ENCODE measurements around the gene CCDC154. TPM values are rescaled to one million over a fixed set of nuclear protein-coding genes. Genes with fewer than 3 reads are reported as not detected.
A peak's percentile ranks its signal among the peaks of the same experiment; 100 is the strongest.

The CCDC154 gene
- total and polyA plus RNA-seq, 2 donors (not counting 3 experiments of a cell fraction or from before 2014, with no cell fraction given): 0.65 to 0.75 TPM

DNA sequence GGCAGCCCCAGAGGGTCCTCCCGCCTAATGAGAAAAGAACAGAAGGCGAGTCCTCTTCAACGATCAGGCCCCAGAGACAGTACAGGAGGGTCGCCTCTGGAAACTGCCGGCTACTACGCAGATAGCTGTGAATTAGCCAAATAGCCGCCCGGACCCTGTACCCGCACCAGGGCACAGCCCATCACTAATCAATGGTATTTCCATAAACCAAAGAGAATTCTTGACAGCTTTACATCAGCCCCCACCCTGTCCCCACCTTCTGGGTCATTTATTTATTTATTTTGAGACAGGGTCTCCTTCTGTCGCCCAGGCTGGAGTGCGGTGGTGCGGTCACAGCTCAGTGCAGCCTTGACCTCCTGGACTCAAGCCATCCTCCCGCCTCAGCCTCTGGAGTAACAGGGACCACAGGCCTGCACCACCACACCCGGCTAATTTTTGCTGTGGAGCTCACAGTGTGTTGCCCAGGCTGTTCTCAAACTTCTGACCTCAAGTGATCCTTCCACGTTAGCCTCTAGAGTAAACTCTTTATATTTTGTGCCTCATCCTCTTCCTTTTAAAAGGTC lies 31.3 kb upstream of the CCDC154 start:
- TF ChIP-seq POLR2AphosphoS5 (IDR thresholded peaks at IDR 0.05; ENCODE audit: insufficient read depth, low read depth, low read length) (no peak), FOS (IDR thresholded peaks at IDR 0.05; ENCODE audit: borderline replicate concordance, insufficient read depth, low read length) (no peak), GATA2 (IDR thresholded peaks at IDR 0.05; ENCODE audit: insufficient read depth, insufficient read length, low read depth, low read length) (no peak), JUN (IDR thresholded peaks at IDR 0.05; ENCODE audit: borderline replicate concordance, insufficient read depth, insufficient read length, low read depth) (no peak), MYC (IDR thresholded peaks at IDR 0.05; ENCODE audit: low read depth, low read length) (no peak), EZH2 (IDR thresholded peaks at IDR 0.05; ENCODE audit: borderline replicate concordance, low read depth, low read length, severe bottlenecking) (no peak), POLR2A (IDR thresholded peaks at IDR 0.05; ENCODE audit: low read depth, low read length) (no peak)
- TF ChIP-seq, protein P1, sequence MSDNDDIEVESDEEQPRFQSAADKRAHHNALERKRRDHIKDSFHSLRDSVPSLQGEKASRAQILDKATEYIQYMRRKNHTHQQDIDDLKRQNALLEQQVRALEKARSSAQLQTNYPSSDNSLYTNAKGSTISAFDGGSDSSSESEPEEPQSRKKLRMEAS (IDR thresholded peaks at IDR 0.05; ENCODE audit: insufficient read depth, insufficient read length): no peak
- TF ChIP-seq, protein P2, sequence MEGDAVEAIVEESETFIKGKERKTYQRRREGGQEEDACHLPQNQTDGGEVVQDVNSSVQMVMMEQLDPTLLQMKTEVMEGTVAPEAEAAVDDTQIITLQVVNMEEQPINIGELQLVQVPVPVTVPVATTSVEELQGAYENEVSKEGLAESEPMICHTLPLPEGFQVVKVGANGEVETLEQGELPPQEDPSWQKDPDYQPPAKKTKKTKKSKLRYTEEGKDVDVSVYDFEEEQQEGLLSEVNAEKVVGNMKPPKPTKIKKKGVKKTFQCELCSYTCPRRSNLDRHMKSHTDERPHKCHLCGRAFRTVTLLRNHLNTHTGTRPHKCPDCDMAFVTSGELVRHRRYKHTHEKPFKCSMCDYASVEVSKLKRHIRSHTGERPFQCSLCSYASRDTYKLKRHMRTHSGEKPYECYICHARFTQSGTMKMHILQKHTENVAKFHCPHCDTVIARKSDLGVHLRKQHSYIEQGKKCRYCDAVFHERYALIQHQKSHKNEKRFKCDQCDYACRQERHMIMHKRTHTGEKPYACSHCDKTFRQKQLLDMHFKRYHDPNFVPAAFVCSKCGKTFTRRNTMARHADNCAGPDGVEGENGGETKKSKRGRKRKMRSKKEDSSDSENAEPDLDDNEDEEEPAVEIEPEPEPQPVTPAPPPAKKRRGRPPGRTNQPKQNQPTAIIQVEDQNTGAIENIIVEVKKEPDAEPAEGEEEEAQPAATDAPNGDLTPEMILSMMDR (IDR thresholded peaks at IDR 0.05; ENCODE audit: extremely low read depth in 1 of 2, insufficient read depth in 1 of 2, low read depth in 1 of 2, low read length in 2 of 2): no peak
- CTCF ChIA-PET: no interaction called here
- Histone ChIP-seq H3K4me3 (replicated peaks in 1 of 3; ENCODE audit: insufficient read depth in 1 of 3, low read depth in 1 of 3, low read length in 3 of 3) (peak overlapping the region in 2 of 3 experiments; percentile 43 to 64), H3K9ac (replicated peaks; ENCODE audit: extremely low read depth, insufficient read depth, low read length) (peak overlapping the region; percentile 79), H3K4me2 (ENCODE audit: insufficient read depth, low read length) (peak overlapping the region; percentile 6), H4K20me1 (replicated peaks; ENCODE audit: control insufficient read depth, extremely low read depth, insufficient read depth, low read length) (no peaks in the 10 kb centered on the region), H3K9me3 (replicated peaks; ENCODE audit: control insufficient read depth, insufficient read depth, low read length) (no peaks in the 10 kb centered on the region), H3K79me2 (ENCODE audit: control insufficient read depth, insufficient read depth, low read length) (peaks cover 17% of the 10 kb centered on the region), H3K36me3 (ENCODE audit: control insufficient read depth in 2 of 2, extremely low read depth in 1 of 2, insufficient read depth in 2 of 2, low read length in 2 of 2) (no peaks in the 10 kb centered on the region), H3K27ac (ENCODE audit: insufficient read depth, low read depth, low read length) (no peak overlapping the region), H2AFZ (ENCODE audit: low read depth, low read length) (peak overlapping the region; percentile 49), H3K27me3 (ENCODE audit: control insufficient read depth in 2 of 2, insufficient read depth in 2 of 2, low read length in 2 of 2) (no peaks in the 10 kb centered on the region), H3K9me1 (replicated peaks; ENCODE audit: control insufficient read depth, extremely low read depth, insufficient read depth, low read length) (no peaks in the 10 kb centered on the region), H3K4me1 (ENCODE audit: control insufficient read depth, extremely low read depth, insufficient read depth, low read length) (peaks cover 5% of the 10 kb centered on the region)
- no TSS peak for BruUV-seq (replicated peaks)
- no peak for DNase-seq (ENCODE audit: low read depth, low spot score)
- intact Hi-C loops (cut with micrococcal nuclease): loop anchor here (2.0 kb wide), 1 partner anchor 55 kb away; the partner anchor contains the start of gene UQCC4
- dilution Hi-C loops (cut with MboI; ENCODE audit: extremely low pct_ligation_motif_present, low sequenced_read_pairs): no loop called here
- POLR2A ChIA-PET: interaction anchor here (0.8 kb wide), 1 partner anchor 17 kb away, joined by 4 read pairs; no protein-coding TSS in a partner anchor
- FAIRE-seq: no peak

Data from endothelial cell of umbilical vein (primary cell).